Kidney (tissue), 14 donors: ENCODE data around the gene TLR6. TPM values are rescaled to one million over a fixed set of nuclear protein-coding genes. Genes with fewer than 3 reads are reported as not detected.

Source experiments
- DNase-seq, 5 donors: peaks; one replicate each; pipeline ENCODE4 v3.0.0-alpha.2; 2013 to 2020
- FAIRE-seq: peaks from 2 replicates; lab custom pipeline; 2012; peaks lifted over from hg19 to GRCh38; lab: Jason Lieb, UNC
- H3K27ac ChIP-seq, 2 donors: one replicate each; pipeline ENCODE4 v1.7.0; 2013; ENCODE audit warnings: low read depth in 2 of 2, low read length in 2 of 2, inconsistent platforms in 1 of 2
- H3K27me3 ChIP-seq: one replicate; pipeline ENCODE4 v1.7.1; 2013; ENCODE audit warnings: low read length, inconsistent platforms; ENCODE audit not compliant: control insufficient read depth, insufficient read depth
- H3K36me3 ChIP-seq, 3 donors: one replicate each; pipeline versions ENCODE4 v1.7.0 to v1.7.1; 2013; ENCODE audit warnings: low read length in 3 of 3, control low read depth in 1 of 3, inconsistent platforms in 1 of 3; ENCODE audit not compliant: insufficient read depth in 3 of 3, control insufficient read depth in 2 of 3
- H3K4me1 ChIP-seq, 3 donors: one replicate each; pipeline versions ENCODE4 v1.7.0 to v1.7.1; 2013; ENCODE audit warnings: low read length in 3 of 3, inconsistent platforms in 1 of 3, low read depth in 1 of 3; ENCODE audit not compliant: control insufficient read depth in 2 of 3, insufficient read depth in 2 of 3
- H3K4me3 ChIP-seq, 3 donors: one replicate each; pipeline versions ENCODE4 v1.7.0 to v1.8.1; 2013; ENCODE audit warnings: low read length in 3 of 3, control low read depth in 1 of 3, inconsistent platforms in 1 of 3
- H3K9ac ChIP-seq, 3 donors: one replicate each; pipeline versions ENCODE4 v1.7.0 to v1.7.1; 2013; ENCODE audit warnings: low read length in 3 of 3, control low read depth in 1 of 3, inconsistent platforms in 1 of 3
- H3K9me3 ChIP-seq, 3 donors: one replicate each; pipeline versions ENCODE4 v1.7.0 to v1.7.1; 2013; ENCODE audit warnings: low read length in 3 of 3, control low read depth in 1 of 3, inconsistent platforms in 1 of 3; ENCODE audit not compliant: control insufficient read depth in 2 of 3, insufficient read depth in 1 of 3
- intact Hi-C: fragments of 100-400 bp; cut with DNase I; formaldehyde crosslinking; loops from one replicate; pipeline ENCODE4 v1.11.1; 2022
- polyA plus RNA-seq: library from polyadenylated mRNA; stranded (reverse); fragments of 350-450 nt; fragmentation: Illumina TruSeq; extraction: RNeasy Lipid Tissue Mini Kit (QIAGEN cat#74804); gene quantifications from one replicate; pipeline ENCODE4 v1.2.3, GENCODE V29; 2014; ENCODE audit warnings: low read depth, low replicate concordance; ENCODE audit not compliant: insufficient read depth
- total RNA-seq: library from RNA; stranded (reverse); fragmentation: NEBNext Ultra II Directional; extraction: Animal tissue kit (Norgen Biotek cat#: 25700); gene quantifications from one replicate; pipeline ENCODE4 v1.2.1, GENCODE V29; 2021
- TF ChIP-seq, protein P1 (sequence below): IDR thresholded peaks from 3 replicates; pipeline ENCODE4 v1.5.1; 2012; ENCODE audit warnings: mild to moderate bottlenecking, moderate library complexity, borderline replicate concordance; ENCODE audit not compliant: insufficient read depth; ENCODE audit errors: extremely low read depth
- donor health status: control.
- donor health status: control.
- donor health status: control.
- donor health status: control.
- donor health status: control.
- donor health status: DM: yes; HTN: yes; CAD: no.
- donor health status: Normal renal cell carcinoma (clear cell type).

TLR6 gene
- total and polyA plus RNA-seq, 2 donors from 2014 or later = 0.62 to 6.1 TPM

DNA sequence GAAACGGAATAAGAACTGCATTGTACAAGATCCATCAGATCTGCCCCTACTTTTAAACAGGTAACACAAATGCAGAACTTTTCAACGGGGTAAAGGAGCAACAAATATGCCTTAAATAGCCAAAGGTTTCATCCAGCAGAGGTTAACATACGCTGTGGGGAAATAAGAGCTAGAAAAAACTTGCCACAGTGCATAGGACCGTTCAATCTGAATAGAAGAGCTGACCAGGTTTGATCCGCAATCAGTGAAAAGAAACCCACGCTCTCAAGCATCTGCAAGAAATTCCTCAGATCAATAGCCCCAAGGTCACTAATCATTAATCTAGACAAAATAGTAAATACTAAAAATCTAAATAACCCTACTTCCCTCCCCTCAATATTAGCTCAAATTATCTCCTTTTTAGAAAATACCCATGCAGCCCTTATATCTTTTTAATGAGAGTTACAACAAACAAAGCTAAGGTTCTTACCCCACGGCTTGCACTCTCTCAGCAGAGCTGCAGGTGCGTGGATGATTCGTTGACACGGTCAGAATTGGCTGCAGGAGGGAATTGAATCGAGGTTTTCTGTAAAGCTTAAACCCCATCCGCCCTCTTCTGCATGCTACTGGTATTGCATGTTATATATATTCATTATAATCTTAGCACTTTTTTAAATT is 74.0 kb downstream of the TLR6 start, which contains the start of gene TLR10:
TSS of gene TLR10 (minus strand) at position 539 of the 657 bp plus-strand sequence. CDS start 7,400 bp downstream, outside the sequence.
- Histone ChIP-seq H3K4me3 (no peak within 1 kb of the TSS), H3K27ac (no peak within 1 kb of the TSS), H3K9me3 (no peaks in the 10 kb centered on the region), H3K9ac (no peak within 1 kb of the TSS), H3K36me3 (no peaks in the 10 kb centered on the region), H3K27me3 (no peaks in the 10 kb centered on the region), H3K4me1 (peaks cover 0 to 3% (median 0%) of the 10 kb centered on the region in 3 donors)
- FAIRE-seq = peak; percentile 85
- TF ChIP-seq, protein P1, sequence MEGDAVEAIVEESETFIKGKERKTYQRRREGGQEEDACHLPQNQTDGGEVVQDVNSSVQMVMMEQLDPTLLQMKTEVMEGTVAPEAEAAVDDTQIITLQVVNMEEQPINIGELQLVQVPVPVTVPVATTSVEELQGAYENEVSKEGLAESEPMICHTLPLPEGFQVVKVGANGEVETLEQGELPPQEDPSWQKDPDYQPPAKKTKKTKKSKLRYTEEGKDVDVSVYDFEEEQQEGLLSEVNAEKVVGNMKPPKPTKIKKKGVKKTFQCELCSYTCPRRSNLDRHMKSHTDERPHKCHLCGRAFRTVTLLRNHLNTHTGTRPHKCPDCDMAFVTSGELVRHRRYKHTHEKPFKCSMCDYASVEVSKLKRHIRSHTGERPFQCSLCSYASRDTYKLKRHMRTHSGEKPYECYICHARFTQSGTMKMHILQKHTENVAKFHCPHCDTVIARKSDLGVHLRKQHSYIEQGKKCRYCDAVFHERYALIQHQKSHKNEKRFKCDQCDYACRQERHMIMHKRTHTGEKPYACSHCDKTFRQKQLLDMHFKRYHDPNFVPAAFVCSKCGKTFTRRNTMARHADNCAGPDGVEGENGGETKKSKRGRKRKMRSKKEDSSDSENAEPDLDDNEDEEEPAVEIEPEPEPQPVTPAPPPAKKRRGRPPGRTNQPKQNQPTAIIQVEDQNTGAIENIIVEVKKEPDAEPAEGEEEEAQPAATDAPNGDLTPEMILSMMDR = peak; percentile 56
- intact Hi-C loops = no loop called here
- peak in 3 of 5 donors; percentile 37 to 78 (median 41) for DNase-seq

DNA sequence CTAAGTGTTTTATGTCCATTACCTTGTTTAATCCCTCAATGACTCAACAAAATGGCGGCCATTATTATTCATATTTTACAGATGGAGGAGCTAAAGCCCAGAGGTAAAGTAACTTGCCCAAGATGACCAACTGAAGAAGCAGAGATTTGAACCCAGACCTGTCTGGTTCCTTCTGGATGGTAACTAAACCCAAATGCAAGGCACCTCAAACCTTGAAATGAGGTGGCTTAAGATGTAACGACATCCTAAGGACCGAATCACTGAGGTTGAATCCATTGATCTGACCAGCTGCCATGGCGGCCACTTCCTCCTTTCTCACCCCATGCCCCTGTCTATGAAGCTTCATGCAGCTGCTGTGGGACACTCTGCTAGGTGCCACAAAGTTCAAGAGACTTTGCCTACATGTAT is 74.8 kb downstream of the TLR6 start:
- Histone ChIP-seq H3K4me1 (peaks cover 0 to 3% (median 0%) of the 10 kb centered on the region in 3 donors), H3K27ac (no peak overlapping the region), H3K36me3 (no peaks in the 10 kb centered on the region), H3K9ac (no peak overlapping the region), H3K27me3 (no peaks in the 10 kb centered on the region), H3K4me3 (no peak overlapping the region), H3K9me3 (no peaks in the 10 kb centered on the region)
- intact Hi-C loops = no loop called here
- FAIRE-seq (no peak), DNase-seq (no peak)
- TF ChIP-seq, protein P1 = no peak

- Histone ChIP-seq H3K27ac (no peak overlapping the region), H3K4me3 (no peak overlapping the region), H3K36me3 (no peaks in the 10 kb centered on the region), H3K9ac (no peak overlapping the region), H3K4me1 (peaks cover 0 to 3% (median 0%) of the 10 kb centered on the region in 3 donors), H3K27me3 (no peaks in the 10 kb centered on the region), H3K9me3 (no peaks in the 10 kb centered on the region)
- TF ChIP-seq, protein P1 = no peak
- DNase-seq = no peak
- intact Hi-C loops = no loop called here
- no peak for FAIRE-seq
Measured at GRCh38 chr4:38780833-38781484, 75.7 kb downstream of the TLR6 start.
